PFSK-1 (cell line): Measurements from ENCODE around the gene RGS5.

Experiments
- FOXP2 ChIP-seq: optimal IDR thresholded peaks from 2 replicates; pipeline ENCODE3; 2011; ENCODE audit warnings: borderline replicate concordance, control low read depth, inconsistent platforms; ENCODE audit not compliant: insufficient read depth; ENCODE audit errors: extremely low read length, extremely low read depth
- POLR2AphosphoS5 ChIP-seq: IDR thresholded peaks from 2 replicates; pipeline ENCODE4 v1.6.1; 2012; ENCODE audit warnings: low read depth, mild to moderate bottlenecking, control low read depth, low read length, moderate library complexity
- REST ChIP-seq, 2 experiments: IDR thresholded peaks; 2 replicates each; pipeline versions ENCODE4 v1.6.1 to v1.8.0; 2011 to 2012; ENCODE audit warnings: low read depth in 2 of 2, low read length in 2 of 2, control low read depth in 1 of 2, inconsistent platforms in 1 of 2, mild to moderate bottlenecking in 1 of 2, moderate library complexity in 1 of 2; ENCODE audit not compliant: insufficient read depth in 1 of 2
- SIN3A ChIP-seq: IDR thresholded peaks from 2 replicates; pipeline ENCODE4 v1.6.1; 2012; ENCODE audit warnings: mild to moderate bottlenecking, low read length, moderate library complexity, borderline replicate concordance; ENCODE audit not compliant: insufficient read depth
- TAF1 ChIP-seq: IDR thresholded peaks from 2 replicates; pipeline ENCODE4 v1.6.1; 2012; ENCODE audit warnings: low read length, control low read depth, borderline replicate concordance; ENCODE audit not compliant: insufficient read depth

RGS5 gene

GRCh38 chr1:163170975-163171676, 31.6 kb downstream of the RGS5 start:
- TF ChIP-seq FOXP2 (no peak), POLR2AphosphoS5 (no peak), TAF1 (no peak), REST (IDR thresholded peaks at IDR 0.05; ENCODE audit: insufficient read depth in 1 of 2, low read depth in 2 of 2, low read length in 2 of 2) (no peak), SIN3A (no peak)

GRCh38 chr1:163170331-163170730, 32.4 kb downstream of the RGS5 start:
- TF ChIP-seq SIN3A: no peak
- no peak for TF ChIP-seq REST (IDR thresholded peaks at IDR 0.05; ENCODE audit: insufficient read depth in 1 of 2, low read depth in 2 of 2, low read length in 2 of 2)
- no peak for TF ChIP-seq TAF1
- no peak for TF ChIP-seq FOXP2
- TF ChIP-seq POLR2AphosphoS5: no peak

- TF ChIP-seq SIN3A (no peak), TAF1 (no peak), REST (IDR thresholded peaks at IDR 0.05; ENCODE audit: insufficient read depth in 1 of 2, low read depth in 2 of 2, low read length in 2 of 2) (no peak), FOXP2 (no peak), POLR2AphosphoS5 (no peak)
Observed at GRCh38 chr1:163169553-163169952, 33.2 kb downstream of the RGS5 start.

DNA sequence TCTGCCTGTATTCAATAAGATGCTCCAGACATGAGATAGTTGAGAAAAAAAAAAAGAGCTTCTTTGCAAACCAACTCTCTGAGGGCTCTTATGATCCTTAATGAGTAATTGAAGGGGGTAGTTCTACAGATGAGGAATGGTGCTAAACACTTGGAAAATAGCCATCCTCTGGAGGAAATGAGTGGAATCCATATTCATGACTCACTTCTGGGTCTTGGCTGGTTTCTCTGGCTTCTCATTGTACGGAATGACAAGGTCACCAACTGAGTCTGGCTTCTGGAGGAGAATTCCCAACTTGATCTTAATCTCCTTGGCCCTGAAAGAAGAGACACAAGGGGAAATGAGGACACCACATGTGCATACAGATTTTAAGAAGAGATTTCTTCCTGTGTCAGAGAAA, 34.7 kb downstream of the RGS5 start:
- no peak for TF ChIP-seq FOXP2
- TF ChIP-seq POLR2AphosphoS5: no peak
- TF ChIP-seq SIN3A: 0 out of 2 replicates have a peak, but pooled peaks have one; percentile 33
- peak; percentile 31; the same call in 1 of the 2 replicates for TF ChIP-seq TAF1
- TF ChIP-seq REST (IDR thresholded peaks at IDR 0.05; ENCODE audit: insufficient read depth in 1 of 2, low read depth in 2 of 2, low read length in 2 of 2): peak in 1 of 2 experiments; percentile 64; a peak in 1 of 4 replicates

DNA sequence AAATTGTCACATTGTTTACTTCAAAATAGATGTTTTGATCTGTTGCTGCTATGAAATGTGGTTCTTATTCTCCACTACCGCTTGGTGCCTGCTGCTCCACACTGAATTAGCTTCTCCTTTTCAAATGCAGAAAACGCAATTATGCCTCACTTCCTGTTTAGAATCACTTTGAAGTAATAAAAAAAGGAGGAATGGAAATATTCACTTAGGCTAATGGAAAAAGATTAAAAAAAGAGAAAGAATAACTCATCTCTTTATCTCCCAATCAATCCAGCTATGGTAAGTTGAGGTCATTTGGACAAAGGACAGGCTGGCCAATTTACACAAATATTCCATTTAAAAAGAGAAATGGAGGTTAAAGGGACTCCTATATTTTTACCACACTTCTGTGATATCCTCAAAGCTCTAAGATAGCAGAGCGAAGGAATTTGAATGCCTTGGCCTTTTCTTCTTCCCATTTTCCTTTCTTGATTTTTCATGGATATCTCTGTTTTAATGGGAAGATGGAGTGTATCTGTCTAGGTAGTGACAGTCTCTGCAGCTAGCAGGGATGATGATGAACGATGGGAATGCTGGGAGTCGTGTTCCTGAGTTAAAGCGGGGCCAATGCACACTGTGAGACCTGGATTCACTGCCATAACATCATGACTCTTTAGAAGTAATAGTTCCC, 35.7 kb downstream of the RGS5 start:
- no peak for TF ChIP-seq POLR2AphosphoS5
- TF ChIP-seq FOXP2: no peak
- TF ChIP-seq SIN3A: no peak
- TF ChIP-seq REST (IDR thresholded peaks at IDR 0.05; ENCODE audit: insufficient read depth in 1 of 2, low read depth in 2 of 2, low read length in 2 of 2): no peak
